HG03066 (cell line): Measurements from ENCODE around the gene GPC3.
"Not testable (repeated sequence)": the region's sequence is repeated elsewhere in the genome, so short reads cannot be mapped to it uniquely, and the experiment has no call there.

Source experiments
- ATAC-seq: cut with Tn5 transposase; IDR thresholded peaks from one replicate; pipeline ENCODE4 v1.9.1; 2021; ENCODE audit warnings: low read depth; ENCODE audit not compliant: unreplicated experiment

The GPC3 gene

DNA sequence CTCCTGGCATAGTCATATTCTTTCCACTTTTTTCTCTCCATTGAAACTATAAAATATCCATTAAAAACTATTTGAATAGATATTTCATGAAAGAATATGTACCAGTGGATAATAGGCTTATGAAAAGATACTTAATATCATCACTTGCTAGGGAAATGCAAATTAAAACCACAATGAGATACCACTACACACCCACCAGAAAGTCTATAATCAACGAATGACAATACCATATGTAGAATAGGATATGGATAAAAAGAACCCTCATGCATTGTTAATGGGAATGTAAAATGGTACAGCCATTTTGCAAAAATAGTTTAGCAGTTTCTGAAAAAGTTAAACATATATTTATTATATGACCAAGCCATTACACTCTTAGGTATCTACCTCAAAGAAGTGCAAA, 351.4 kb downstream of the GPC3 start:
- no peak for ATAC-seq

DNA sequence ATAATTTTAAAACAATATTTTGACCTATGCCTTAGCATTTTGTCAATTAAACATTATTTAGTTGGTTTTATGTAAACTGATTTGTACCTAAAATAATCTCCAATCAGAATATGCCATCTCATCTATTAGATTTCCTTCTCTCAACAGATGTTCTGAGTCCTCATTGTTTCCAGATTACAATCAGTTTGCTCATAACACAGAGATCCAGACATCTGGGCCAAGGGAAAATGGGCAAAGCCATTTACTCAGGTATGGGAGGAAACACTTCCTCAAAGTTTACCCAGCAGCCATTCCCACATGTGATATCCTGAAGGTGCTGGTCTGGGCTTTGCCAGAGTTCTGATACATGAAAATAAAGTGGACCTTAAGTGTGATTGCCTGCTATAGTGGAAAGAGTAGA, 352.2 kb downstream of the GPC3 start:
- no peak for ATAC-seq

DNA sequence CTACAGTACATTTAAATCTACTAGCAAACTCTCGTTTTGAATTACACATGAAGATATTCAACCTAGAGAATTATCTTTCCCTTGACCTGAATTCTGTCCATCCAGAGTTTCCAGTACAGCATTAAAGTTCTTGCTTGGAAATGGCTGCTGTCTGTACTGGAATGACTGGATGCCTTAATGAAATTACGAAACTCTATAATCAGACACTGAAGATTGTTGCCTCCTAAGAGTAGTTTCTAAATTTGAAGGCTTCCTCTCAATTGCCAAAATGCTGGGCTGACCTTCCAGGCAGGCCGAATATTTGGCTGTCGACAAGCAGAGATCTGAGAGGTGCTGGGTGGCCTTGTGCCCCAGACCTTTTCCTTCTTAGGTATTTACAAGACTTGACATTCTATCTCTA, 355.0 kb downstream of the GPC3 start:
- no peak for ATAC-seq

DNA sequence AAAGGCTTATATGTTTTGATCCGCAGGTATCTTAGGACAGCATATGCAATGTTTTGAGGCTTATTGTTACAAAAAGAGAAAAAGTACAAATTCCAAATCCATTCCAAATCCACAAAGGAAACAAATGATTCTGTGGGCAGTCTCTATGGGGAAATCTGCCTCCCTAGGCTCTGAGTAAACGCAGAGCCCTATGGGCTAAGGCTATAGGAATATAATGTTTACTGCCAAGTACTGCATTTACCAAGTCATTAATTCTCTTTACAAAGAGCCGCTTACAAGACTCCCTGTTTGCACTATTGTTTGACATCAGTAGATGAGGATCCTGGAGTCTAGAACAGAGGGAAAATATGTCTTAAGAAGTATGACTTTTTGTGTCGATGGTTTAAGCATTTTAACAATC, 357.7 kb downstream of the GPC3 start:
- ATAC-seq = no peak

DNA sequence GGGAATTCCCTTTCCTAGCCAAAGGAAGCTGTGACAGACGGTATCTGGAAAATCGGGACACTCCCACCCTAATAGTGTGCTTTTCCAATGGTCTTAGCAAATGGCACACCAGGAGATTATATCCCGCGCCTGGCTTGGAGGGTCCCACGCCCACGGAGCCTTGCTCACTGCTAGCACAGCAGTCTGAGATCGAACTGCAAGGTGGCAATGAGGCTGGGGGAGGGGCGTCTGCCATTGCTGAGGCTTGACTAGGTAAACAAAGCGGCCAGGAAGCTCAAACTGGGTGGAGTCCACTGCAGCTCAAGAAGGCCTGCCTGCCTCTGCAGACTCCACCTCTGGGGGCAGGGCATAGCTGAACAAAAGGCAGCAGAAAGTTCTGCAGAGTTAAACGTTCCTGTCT, 364.0 kb downstream of the GPC3 start:
- ATAC-seq = not testable (repeated sequence)

DNA sequence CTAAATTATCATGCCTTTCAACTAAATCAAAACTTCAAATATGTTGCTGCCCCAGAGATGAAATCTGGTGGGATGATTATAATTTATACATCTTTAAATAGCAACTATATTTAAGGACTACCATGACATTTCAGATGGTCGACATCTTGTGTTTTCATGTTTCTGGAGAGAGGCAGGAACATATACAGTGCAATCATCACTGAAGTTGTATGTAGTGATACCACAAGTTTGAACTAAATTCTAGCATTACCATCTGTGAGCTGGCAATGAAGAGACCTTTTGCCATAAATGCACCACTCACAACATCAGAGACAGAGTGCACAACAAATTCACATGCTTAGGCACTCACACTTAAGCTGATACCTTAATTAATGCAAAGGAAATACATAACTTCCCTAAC, 373.7 kb downstream of the GPC3 start:
- ATAC-seq = no peak

DNA sequence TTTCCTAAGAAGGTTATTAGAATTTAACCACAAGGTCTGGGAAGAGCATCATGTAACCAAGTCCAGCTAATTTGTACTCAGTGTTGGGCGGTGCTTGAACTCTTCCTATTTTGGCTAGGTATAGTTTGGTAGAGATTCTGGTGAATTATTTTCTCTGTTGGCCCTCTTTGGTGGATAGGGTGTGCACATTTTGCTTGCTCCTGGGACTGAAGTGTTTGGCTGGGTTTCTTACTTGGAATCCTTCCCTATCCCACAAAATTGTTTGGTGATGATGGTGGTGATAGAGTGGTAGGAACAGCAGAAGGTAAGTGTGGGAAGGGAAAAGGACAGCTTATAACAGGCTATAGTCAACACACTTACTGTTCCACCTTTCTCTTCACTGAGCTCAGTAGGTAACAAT, 375.3 kb downstream of the GPC3 start:
- ATAC-seq = no peak

DNA sequence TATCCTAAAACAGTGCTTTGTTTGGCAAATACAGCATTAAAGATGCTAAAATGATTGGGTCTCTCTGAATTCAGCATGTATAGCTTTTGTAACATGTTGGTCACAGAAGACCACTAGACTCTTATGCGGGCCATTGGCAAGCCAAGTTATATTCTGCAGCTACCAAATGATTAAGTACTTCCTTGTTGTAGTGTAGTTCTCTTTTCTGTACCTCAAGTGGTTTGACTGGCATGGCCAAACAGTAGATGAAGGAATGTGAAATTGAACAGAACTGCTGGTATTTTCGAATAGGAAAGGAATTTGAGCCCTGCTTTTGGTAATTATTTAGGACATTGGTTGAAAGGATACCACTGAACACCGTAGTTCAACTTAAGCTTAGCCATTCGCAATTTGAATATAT, 376.2 kb downstream of the GPC3 start:
- ATAC-seq = no peak

DNA sequence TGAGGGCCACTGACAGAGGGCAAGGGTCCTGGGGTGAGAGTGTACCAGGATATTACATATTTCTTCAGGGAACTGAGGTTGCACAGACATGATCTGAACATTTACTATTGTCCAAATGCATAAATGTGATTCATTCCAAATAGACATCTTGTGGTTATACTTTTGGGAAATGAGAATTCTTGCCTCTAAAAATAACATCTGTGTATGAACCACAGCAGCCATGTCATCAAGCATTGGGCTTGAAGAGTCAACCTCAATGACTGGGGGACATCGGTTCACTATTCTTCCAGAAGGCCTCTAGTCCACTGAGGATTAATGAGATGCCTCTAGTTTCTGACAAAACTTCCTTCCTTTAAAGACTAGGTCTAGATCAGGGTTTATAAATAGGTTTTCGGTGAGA, 377.0 kb downstream of the GPC3 start:
- no peak for ATAC-seq

DNA sequence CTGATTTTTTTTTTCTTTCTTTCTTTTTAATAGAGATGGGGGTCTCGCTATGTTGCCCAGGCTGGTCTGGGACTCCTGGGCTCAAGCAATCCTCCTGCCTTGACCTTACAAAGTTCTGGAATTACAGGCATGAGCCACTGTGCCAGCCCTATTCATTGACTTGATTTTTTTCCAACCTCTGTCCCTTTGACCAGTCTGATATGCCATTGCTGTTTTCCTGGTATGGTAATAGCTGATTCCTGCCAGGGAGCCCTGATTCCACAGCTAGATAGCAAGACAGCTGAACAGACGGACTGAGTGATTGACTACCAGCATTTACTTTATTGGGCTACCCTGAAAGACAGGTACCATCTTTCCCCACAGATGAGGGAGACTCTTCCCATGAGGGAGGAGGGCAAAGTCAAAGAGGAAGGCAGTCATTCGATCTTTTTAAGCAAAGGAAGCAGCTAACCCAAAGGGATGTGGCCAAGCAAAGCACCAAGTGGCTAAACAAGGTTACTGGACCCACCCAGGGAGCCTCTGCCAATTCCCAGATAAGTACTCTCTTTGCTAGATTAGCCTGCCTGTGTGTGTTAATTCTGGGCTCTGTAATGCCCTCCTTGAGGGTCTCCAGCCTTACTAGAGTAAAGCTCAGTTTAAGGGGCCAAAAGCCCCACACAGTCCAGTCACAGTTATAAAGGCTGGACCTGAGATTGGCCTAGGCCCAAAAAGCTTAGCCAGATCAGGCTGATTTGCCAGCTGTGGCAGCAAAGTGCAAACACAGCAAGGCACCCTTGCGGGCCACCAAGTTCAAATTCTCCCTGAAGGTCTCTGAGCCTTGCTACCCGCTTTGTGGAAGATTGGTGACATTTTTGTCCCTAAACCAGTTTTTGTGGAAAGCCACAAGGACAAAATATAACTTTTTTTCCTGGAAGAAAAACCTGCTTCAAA, 377.7 kb downstream of the GPC3 start:
- ATAC-seq = no peak

DNA sequence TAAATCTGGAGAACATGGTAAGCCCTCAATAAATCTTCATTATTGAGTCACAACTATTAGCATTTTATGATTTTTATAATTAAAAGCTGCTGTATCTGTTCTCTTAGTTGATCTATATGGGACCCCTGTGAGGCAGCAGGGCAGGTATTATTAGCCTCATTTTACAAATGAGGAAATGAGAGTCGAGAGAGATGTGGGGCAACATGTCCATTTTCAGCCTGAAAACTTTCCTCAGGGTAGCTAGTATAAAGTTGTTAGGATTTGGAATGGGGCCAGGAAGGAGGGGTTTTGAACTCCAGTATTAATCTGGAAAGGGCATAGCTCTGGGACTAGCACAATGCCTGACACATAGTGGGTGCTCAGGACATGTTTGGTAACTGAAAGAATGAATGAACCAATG, 378.4 kb downstream of the GPC3 start:
- no peak for ATAC-seq

DNA sequence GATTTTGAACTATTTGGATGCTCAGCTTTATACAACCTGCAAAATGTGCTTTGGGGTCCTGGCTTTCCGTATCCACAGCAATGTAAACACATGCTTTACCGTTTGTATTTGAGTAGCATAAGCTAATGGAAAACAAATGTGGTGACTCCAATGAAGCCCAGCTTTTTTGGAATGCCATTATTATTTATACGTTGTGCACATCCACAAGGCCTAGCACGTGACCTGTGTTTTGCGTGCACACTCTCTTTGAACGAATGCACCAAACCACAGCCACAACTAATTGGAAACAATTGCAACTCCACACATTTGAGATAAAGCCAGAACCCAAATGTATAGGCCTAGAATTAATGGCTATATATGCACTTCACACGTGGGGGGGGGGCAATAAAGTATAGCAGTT, 380.6 kb downstream of the GPC3 start:
- no peak for ATAC-seq

DNA sequence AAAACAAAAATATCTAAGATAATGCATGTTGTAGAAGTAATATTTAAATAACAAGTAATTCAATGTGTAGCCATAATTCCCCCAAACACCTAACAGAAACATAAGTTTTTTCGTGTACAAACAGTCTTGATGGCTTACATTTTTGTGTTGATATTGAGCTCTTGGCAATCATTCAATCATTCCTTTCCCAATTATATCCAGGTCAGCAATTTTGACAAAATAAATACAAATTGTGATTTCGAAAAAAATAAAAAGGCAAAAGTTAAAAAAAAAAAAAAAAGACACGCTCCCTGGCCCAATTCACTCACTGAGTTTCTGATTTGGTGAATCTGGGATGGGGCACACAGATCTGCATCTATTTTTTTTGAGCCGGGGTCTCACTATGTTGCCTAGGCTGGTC, 382.5 kb downstream of the GPC3 start:
- ATAC-seq = no peak

DNA sequence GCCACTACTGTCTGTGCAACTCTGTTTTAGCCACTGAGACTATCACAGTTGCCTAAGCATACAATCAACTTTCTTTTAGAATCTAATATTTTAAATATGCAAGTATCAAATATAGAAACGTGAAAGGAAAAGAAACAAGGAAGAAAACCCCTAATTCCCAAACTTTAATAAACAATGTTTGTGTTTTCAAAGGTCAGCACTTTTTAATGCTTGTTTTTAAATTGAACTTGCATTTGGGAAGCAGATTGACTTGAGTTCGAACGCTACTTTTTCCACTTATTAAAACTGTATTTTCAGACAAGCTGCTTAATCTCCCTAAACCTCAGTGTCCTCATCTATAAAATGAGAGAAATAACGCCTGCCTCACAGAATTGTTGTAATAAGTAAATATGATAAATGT, 384.3 kb downstream of the GPC3 start:
- no peak for ATAC-seq

DNA sequence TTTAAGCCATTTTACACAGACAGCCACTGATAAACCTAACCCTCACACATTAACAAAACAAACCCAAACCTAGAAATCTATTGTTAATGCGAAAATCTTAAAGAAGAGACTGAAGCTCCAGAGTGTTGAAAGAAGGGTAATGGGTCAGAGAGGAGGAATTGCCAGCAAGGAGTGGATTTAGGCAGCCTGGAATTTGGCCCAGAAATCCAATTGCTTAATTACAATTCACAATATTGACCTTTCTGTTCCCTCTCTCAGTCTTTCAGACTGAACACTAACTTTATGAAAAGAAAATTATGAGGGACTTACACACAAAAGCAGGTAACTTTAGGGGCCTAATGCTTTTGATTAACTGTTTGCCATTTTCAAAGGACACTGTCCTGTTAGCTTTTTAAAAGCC, 384.9 kb downstream of the GPC3 start:
- ATAC-seq = no peak

DNA sequence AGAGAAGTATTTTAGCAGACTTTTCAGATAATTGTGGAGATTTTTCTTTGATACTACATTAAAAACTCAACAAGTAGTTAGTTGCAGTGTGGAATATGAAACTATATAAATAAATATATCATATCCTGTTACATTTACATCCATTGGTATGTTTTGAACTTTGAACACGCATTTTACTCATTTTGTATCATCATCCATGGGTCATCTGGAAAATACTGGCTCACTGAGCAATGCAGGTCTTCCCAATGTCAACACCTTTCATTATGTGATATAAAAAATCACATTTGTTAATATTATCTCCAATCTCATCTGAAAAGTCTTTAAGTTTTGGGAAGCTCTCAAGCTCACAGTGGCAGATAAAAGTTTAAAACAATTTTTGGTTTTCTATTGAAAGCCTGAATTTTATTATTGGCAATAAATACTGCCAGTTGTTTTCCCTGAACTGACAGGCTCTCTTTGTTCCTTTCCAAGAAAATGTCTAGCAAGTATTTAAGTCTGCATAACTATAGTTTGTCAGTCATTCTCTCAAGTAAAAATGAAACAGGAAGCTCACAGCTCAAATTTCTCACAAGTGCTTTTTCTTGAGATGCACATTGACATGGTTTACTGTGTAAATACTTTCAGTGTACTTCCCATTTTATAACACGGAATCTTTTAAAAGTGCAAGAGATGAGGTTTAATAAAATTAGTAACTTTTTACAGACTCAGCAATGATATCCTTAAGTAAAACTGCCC, 386.6 kb downstream of the GPC3 start:
- no peak for ATAC-seq

DNA sequence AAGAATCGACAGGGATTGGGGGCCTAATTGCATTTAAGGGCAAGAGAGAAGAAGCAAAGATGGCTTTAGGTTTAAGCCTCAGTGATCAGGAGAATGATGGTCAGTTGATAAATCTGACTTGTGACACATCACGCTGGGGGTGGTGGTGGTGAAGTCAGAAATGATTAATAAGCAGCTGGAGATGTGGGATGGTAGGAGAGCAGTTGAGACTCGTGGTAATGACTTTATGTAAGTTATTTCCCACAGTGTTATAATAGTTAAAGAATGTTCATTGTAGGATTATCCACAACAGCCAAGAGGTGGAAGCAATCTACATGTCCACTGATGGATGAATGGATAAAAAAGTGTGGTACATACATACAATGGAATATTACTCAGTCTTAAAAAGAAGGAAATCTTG, 391.2 kb downstream of the GPC3 start:
- ATAC-seq = no peak

DNA sequence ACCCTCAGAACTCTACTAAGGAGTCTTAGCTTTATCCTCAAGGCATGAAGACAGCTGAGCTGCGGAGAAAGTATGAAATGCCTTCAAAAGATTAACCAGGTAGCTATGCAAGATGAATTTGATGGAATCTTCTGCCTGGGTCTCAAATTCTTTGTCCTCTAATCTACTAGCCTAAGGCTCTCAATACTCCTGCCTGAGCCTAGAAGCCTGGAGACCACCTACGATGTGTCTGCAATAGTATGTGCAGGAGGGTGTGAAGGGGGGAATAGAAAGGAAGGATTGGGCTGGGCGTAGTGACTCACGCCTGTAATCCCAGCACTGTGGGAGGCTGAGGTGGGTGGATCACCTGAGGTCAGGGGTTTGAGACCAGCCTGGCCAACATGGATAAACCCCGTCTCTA, 391.9 kb downstream of the GPC3 start:
- ATAC-seq = no peak

DNA sequence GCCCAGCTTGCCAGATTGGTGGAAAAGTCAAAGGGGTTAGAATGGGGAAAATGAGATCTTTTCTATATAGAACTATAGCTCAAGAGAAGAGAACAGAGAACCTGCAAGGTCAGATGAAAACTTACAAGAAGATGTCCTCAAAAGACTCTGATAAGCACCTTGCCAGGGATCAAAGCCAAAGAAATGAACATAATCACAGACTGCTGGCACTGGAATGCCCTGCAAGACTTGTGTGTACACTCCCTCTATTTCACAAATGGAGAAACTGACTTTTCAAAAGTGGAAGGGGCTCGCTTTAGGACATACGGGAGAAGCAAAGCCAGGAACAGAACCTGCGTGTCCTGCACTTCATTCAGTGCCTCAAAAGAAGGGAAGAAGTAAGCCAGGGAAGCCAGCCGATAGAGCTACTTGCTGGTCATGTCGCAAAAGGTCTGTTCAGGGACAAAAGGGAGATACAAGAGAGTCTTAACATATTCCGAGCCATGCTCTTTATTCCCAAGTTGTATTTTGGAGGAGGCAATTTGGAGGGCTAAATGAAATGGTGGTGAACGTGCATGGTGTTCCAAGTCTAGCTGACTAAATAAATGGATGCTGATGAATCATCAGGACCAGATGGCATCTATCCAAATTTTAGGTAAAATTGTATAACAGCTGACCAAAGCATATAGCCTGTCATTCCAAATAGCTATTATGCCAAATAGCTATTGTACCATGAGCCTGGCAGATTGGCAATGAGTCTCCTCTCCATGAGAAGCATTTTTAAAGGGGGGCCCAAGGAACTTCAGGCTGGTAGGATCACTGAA, 394.5 kb downstream of the GPC3 start:
- ATAC-seq = no peak

DNA sequence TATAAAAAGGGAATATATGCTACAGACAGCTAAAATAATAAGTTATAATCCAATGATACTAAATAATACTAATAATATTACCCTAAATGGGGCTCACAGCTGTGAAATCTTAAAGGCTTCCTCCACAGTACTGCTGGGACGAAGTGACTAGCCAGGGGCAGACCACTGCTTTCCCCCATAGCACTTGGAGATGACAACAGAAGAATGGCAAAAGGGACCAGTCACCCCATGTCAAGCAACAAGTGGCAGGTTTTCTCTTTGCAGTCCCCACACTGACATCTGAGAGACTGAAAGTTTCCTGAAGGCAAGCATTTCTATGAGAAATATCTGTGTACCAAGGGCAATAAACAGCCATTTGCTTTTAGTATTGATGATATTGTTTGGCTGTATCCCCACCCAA, 396.6 kb downstream of the GPC3 start:
- no peak for ATAC-seq

DNA sequence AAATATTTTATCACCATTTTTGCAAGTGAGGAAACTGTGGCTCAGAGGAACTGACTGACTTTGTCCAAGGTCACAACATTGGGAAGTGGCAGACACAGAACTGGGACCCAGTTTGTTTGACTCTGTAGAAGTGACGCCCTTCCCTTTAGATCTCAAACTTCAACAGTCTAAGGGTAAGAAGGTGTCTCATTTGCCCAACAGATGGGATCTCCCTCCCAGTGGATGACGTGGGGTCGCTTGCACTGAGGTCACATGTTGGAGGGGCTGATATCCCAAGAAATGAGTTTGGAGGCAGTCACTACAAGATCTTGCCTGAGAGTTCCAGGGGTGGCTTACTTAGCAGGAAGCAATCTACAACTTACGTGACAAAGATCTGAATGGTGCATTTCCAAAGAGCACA, 397.6 kb downstream of the GPC3 start:
- ATAC-seq = no peak
